ENCODE results near the gene CDC7. TPM values are rescaled to one million over a fixed set of nuclear protein-coding genes. Genes with fewer than 3 reads are reported as not detected.
"Not testable (repeated sequence)": the region's sequence is repeated elsewhere in the genome, so short reads cannot be mapped to it uniquely, and the experiment has no call there.

The CDC7 gene
- total RNA-seq: 1 to 10 TPM; 1.6 to 2.6 (median 2.2) TPM

DNA sequence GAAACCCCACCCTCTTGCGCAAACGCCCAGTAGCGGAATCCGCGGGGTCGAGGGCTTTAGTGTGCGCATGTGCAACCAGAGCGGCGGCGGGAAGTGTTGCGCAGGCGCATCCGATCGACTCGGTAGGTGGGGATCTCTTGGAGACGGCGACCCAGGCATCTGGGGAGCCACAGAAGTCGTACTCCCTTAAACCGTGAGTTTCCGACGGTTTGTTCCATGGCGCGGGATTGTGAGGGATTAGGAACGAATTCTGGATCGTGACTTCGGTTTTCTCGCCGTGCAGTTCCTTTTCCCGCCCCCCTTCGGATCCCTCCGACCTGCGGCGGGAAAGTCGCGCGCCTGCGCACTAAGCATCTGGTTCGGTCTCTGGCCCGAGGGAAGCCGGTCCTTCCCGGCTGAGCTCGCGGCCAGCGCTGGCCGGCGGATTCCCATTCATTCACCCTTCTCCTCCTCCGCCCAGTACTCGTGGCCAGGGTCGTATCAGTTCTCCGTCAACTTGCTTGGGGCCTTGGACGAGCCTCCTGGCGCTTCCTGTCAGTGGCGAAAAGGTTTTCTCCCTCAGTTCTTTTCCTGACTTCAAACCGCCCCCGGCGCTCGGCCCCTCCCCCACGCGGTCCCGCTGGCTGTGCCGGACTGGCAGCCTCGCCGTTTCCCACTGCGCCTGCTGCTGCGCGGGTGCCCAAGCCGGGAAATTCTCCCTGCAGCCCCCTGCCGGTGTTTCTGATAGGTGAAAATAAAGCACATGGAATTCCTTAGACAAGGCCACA, at the start of gene CDC7:
Gene CDC7, plus strand, starts transcription at position 96 of the 767 bp plus-strand sequence. CDS start 866 bp downstream, outside the sequence.
- DNase-seq: peak; percentile 90
- Histone ChIP-seq H3K4me1 (peaks cover 6% of the 10 kb centered on the region in 2 donors), H3K27ac (peak within 1 kb of the TSS; percentile 38 to 88 (median 88)), H3K4me3 (replicated peaks in 1 of 3) (peak within 1 kb of the TSS; percentile 37 to 59 (median 50)), H3K27me3 (no peaks in the 10 kb centered on the region), H3K9me3 (no peaks in the 10 kb centered on the region), H3K36me3 (no peaks in the 10 kb centered on the region)
- intact Hi-C loops (cut with DNase I): loop anchor here (10.0 kb wide), 1 partner anchor 216 kb away; no protein-coding TSS in a partner anchor
- TF ChIP-seq POLR2A (IDR thresholded peaks at IDR 0.05): peak in 1 of 2 donors; percentile 23
- TF ChIP-seq, protein P1, sequence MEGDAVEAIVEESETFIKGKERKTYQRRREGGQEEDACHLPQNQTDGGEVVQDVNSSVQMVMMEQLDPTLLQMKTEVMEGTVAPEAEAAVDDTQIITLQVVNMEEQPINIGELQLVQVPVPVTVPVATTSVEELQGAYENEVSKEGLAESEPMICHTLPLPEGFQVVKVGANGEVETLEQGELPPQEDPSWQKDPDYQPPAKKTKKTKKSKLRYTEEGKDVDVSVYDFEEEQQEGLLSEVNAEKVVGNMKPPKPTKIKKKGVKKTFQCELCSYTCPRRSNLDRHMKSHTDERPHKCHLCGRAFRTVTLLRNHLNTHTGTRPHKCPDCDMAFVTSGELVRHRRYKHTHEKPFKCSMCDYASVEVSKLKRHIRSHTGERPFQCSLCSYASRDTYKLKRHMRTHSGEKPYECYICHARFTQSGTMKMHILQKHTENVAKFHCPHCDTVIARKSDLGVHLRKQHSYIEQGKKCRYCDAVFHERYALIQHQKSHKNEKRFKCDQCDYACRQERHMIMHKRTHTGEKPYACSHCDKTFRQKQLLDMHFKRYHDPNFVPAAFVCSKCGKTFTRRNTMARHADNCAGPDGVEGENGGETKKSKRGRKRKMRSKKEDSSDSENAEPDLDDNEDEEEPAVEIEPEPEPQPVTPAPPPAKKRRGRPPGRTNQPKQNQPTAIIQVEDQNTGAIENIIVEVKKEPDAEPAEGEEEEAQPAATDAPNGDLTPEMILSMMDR (IDR thresholded peaks at IDR 0.05): peak in 4 of 6 experiments; percentile 22 to 48 (median 37)
- 0 to 1% methylated on average over 53 to 67 of the region's 68 CpGs for WGBS, 2 donors

DNA sequence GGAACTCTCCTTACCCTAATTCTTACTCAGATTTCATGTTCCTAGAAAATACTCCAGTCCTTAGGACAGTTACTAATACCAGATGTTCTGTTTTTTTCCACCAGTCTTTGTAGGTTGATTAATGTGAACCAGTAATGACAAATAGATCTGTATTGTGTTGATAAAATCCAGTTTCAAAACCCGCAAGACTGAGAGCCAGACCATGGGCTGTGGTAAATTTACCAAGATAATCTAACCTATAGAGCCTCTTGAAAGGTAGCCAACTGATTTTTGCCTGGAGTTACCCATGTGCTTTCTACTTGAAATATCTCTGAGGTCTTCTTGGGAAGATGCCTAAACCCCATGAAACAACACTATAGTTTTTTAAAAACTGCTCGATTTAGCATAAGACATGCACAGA, 46.5 kb upstream of the CDC7 start:
- no peak overlapping the region for H3K4me3 ChIP-seq (replicated peaks in 1 of 3)
- no peaks in the 10 kb centered on the region for H3K9me3 ChIP-seq
- no peaks in the 10 kb centered on the region for H3K4me1 ChIP-seq
- no peaks in the 10 kb centered on the region for H3K27me3 ChIP-seq
- 86 to 88% methylated on average over 2 of the region's 2 CpGs for WGBS, 2 donors
- TF ChIP-seq, protein P1 (IDR thresholded peaks at IDR 0.05): no peak
- no peak for TF ChIP-seq POLR2A (IDR thresholded peaks at IDR 0.05)
- intact Hi-C loops (cut with DNase I): no loop called here
- no peaks in the 10 kb centered on the region for H3K36me3 ChIP-seq
- H3K27ac ChIP-seq: no peak overlapping the region
- no peak for DNase-seq

DNA sequence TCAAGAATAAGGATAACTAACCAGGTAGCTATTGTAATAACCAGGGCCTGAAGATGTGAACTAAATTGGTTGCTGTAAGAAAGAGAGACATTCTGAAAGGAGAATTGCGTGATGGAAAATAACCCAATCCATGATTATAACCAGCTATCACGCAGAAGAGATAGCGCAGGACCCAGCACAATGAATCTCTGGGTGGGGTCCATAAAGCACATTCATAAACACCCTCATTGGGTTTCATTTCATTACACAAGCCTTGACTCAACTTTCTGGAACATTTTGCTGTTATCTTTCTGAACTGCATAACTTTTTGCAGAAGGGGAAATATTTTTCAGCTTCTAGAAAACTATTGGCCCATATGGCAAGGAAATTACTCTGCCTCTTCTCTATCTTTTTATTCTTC, 45.3 kb upstream of the CDC7 start:
- Histone ChIP-seq H3K4me3 (replicated peaks in 1 of 3) (no peak overlapping the region), H3K4me1 (no peaks in the 10 kb centered on the region), H3K36me3 (no peaks in the 10 kb centered on the region), H3K27ac (no peak overlapping the region), H3K27me3 (no peaks in the 10 kb centered on the region), H3K9me3 (no peaks in the 10 kb centered on the region)
- WGBS, 2 donors: 61 to 81% methylated on average over 3 of the region's 3 CpGs
- TF ChIP-seq, protein P1 (IDR thresholded peaks at IDR 0.05): no peak
- no peak for TF ChIP-seq POLR2A (IDR thresholded peaks at IDR 0.05)
- intact Hi-C loops (cut with DNase I): no loop called here
- DNase-seq: no peak

DNA sequence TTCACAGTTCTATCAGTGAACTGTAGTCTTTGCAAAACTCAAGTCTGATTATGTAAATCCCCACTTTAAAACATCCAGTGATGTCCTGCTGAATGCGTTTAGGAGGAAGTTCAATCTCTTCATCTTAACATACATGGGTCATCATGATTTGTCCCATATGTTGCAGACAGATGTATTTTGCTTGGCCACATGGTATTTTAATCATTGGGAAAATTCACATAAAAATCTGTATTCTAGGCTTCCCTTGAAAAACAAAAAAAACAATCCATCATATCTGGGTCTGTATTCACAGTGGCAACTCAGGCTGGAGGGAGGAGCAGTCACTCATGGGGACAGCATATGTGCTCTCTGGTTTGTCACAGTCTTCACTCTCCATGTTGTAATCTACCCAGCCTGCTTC, 44.8 kb upstream of the CDC7 start:
- DNase-seq: no peak

DNA sequence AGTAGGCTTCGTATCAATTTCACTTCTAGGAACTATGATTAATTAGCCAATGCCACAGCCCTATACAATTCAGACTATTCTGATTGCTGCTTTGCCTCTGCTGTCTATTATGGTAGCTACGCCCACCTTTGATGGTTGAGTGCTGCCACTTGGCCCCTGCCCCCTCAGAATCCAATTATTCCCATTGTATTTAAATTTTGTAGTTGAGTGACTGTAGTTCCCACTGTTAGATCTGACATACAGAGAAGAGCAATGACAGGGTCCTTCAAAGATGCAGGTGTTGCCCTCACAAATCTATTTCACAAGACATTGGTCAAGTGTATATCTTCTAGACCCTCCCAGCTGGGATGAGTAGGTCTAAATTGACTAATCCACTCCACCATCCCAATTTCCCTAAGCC, 35.3 kb upstream of the CDC7 start:
- H3K4me1 ChIP-seq; H3K36me3 ChIP-seq; H3K4me3 ChIP-seq (replicated peaks in 1 of 3); intact Hi-C loops (cut with DNase I); H3K27ac ChIP-seq; DNase-seq; H3K27me3 ChIP-seq; H3K9me3 ChIP-seq: not testable (repeated sequence)
- WGBS, 2 donors: 82 to 90% methylated on average over 2 of the region's 2 CpGs

More for the DNA sequence above, 44.8 kb upstream of the CDC7 start:
- WGBS, 2 donors: 87% methylated on average over 1 of the region's 1 CpG
- no peak for TF ChIP-seq POLR2A (IDR thresholded peaks at IDR 0.05)
- TF ChIP-seq, protein P1 (IDR thresholded peaks at IDR 0.05): no peak
- Histone ChIP-seq H3K4me3 (replicated peaks in 1 of 3) (no peak overlapping the region), H3K9me3 (no peaks in the 10 kb centered on the region), H3K36me3 (no peaks in the 10 kb centered on the region), H3K27me3 (no peaks in the 10 kb centered on the region), H3K27ac (no peak overlapping the region), H3K4me1 (no peaks in the 10 kb centered on the region)
- intact Hi-C loops (cut with DNase I): no loop called here
